ENCODE measurements around the gene ZNF765. TPM values are rescaled to one million over a fixed set of nuclear protein-coding genes. Genes with fewer than 3 reads are reported as not detected.

The ZNF765 gene
- total RNA-seq, 6 experiments from 2014 or later = 4.3 to 5.4 (median 5.1) TPM

- Mint-ChIP-seq H3K27me3 (ENCODE audit: insufficient read depth) (peaks cover 1% of the 10 kb centered on the region), H3K27ac (peak overlapping the region; percentile 82), H3K4me3 (peak overlapping the region; percentile 96), H3K36me3 (ENCODE audit: low read depth) (peaks cover 5% of the 10 kb centered on the region), H3K4me1 (ENCODE audit: low read depth) (peaks cover 10% of the 10 kb centered on the region), H3K9me3 (peaks cover 4% of the 10 kb centered on the region)
- no peak for TF ChIP-seq CTCF (IDR thresholded peaks at IDR 0.05)
- DNase-seq = peak; percentile 2
Observed at GRCh38 chr19:53365899-53366493, 29.0 kb upstream of the ZNF765 start.

GRCh38 chr19:53372196-53372595 lies 22.8 kb upstream of the ZNF765 start:
- TF ChIP-seq CTCF (IDR thresholded peaks at IDR 0.05) = no peak
- H3K36me3 Mint-ChIP-seq (ENCODE audit: low read depth) = peaks cover 37% of the 10 kb centered on the region
- DNase-seq = no peak
- no peaks in the 10 kb centered on the region for H3K4me1 Mint-ChIP-seq (ENCODE audit: low read depth)
- no peaks in the 10 kb centered on the region; the same call in 1 of the 2 replicates for H3K27me3 Mint-ChIP-seq (ENCODE audit: insufficient read depth)
- peaks cover 10% of the 10 kb centered on the region for H3K9me3 Mint-ChIP-seq
- H3K27ac Mint-ChIP-seq = no peak overlapping the region
- no peak overlapping the region for H3K4me3 Mint-ChIP-seq

- H3K27me3 Mint-ChIP-seq (ENCODE audit: insufficient read depth) = no peaks in the 10 kb centered on the region; the same call in 1 of the 2 replicates
- H3K27ac Mint-ChIP-seq = no peak overlapping the region
- H3K4me1 Mint-ChIP-seq (ENCODE audit: low read depth) = no peaks in the 10 kb centered on the region
- peaks cover 57% of the 10 kb centered on the region for H3K36me3 Mint-ChIP-seq (ENCODE audit: low read depth)
- DNase-seq = no peak
- H3K4me3 Mint-ChIP-seq = no peak overlapping the region
- no peak for TF ChIP-seq CTCF (IDR thresholded peaks at IDR 0.05)
- H3K9me3 Mint-ChIP-seq = peaks cover 30% of the 10 kb centered on the region
Observed at GRCh38 chr19:53374288-53374687, 20.7 kb upstream of the ZNF765 start.

- no peak overlapping the region for H3K27ac Mint-ChIP-seq
- no peaks in the 10 kb centered on the region; the same call in 1 of the 2 replicates for H3K27me3 Mint-ChIP-seq (ENCODE audit: insufficient read depth)
- H3K4me3 Mint-ChIP-seq = no peak overlapping the region
- H3K4me1 Mint-ChIP-seq (ENCODE audit: low read depth) = no peaks in the 10 kb centered on the region
- no peak for DNase-seq
- no peak for TF ChIP-seq CTCF (IDR thresholded peaks at IDR 0.05)
- H3K9me3 Mint-ChIP-seq = peaks cover 30% of the 10 kb centered on the region
- H3K36me3 Mint-ChIP-seq (ENCODE audit: low read depth) = peaks cover 60% of the 10 kb centered on the region
Observed at GRCh38 chr19:53374743-53375142, 20.2 kb upstream of the ZNF765 start.

GRCh38 chr19:53381376-53381775 lies 13.6 kb upstream of the ZNF765 start:
- no peak overlapping the region for H3K4me3 Mint-ChIP-seq
- no peak overlapping the region for H3K27ac Mint-ChIP-seq

More at GRCh38 chr19:53381376-53381775, 13.6 kb upstream of the ZNF765 start:
- DNase-seq = no peak
- no peak for TF ChIP-seq CTCF (IDR thresholded peaks at IDR 0.05)
- peaks cover 89% of the 10 kb centered on the region for H3K36me3 Mint-ChIP-seq (ENCODE audit: low read depth)
- no peaks in the 10 kb centered on the region for H3K27me3 Mint-ChIP-seq (ENCODE audit: insufficient read depth)
- H3K4me1 Mint-ChIP-seq (ENCODE audit: low read depth) = no peaks in the 10 kb centered on the region
- H3K9me3 Mint-ChIP-seq = peaks cover 86% of the 10 kb centered on the region

All from HFFc6 (cell line).